Pancreas (tissue), 10 donors: Measurements from ENCODE around the gene RGMA. TPM values are rescaled to one million over a fixed set of nuclear protein-coding genes. Genes with fewer than 3 reads are reported as not detected.
A peak's percentile ranks its signal among the peaks of the same experiment; 100 is the strongest.

ENCODE experiments used
- ATAC-seq, 4 donors: fragments of 200-7000 bp; cut with Tn5 transposase; one replicate each; pipeline versions ENCODE4 v1.8.0 to v1.9.1; 2020; ENCODE audit warnings: mild to moderate bottlenecking in 4 of 4, moderate library complexity in 4 of 4
- DNase-seq, 6 donors: peaks; one replicate each; pipeline ENCODE4 v3.0.0-alpha.2; 2020
- FAIRE-seq: peaks from 2 replicates; lab custom pipeline; 2012; peaks lifted over from hg19 to GRCh38; lab: Jason Lieb, UNC
- H3K27ac ChIP-seq, 4 donors: fragments of 200-600 bp; sonication (generic); 1 replicate in 3 of 4; 2 replicates in 1 of 4; pipeline versions ENCODE4 v1.5.0 to v1.8.0; 2020
- H3K27me3 ChIP-seq, 4 donors: fragments of 200-600 bp; one replicate each; pipeline ENCODE4 v1.8.0; 2021
- H3K36me3 ChIP-seq, 3 donors: fragments of 200-600 bp; sonication (generic) in 1 of 3; one replicate each; pipeline versions ENCODE4 v1.5.0 to v1.8.0; 2020 to 2021
- H3K4me1 ChIP-seq, 3 donors: fragments of 200-600 bp; one replicate each; pipeline ENCODE4 v1.8.0; 2021
- H3K4me3 ChIP-seq, 4 donors: fragments of 200-600 bp; sonication (generic) in 2 of 4; one replicate each; pipeline versions ENCODE4 v1.5.0 to v1.8.0; 2020 to 2021
- H3K9me3 ChIP-seq, 4 donors: fragments of 200-600 bp; one replicate each; pipeline ENCODE4 v1.8.0; 2021
- WGBS, 2 donors: extraction: QIAGEN DNeasy Blood & Tissue Kit; methylation state at CpG; one replicate each; pipeline ENCODE4 v1.1.7; 2013; 5-methylcytosine and 5-hydroxymethylcytosine counted together
- intact Hi-C, 3 donors: fragments of 100-400 bp; cut with DNase I; formaldehyde crosslinking; loops; one replicate each; pipeline versions ENCODE4 v1.11.1 to v1.14.2; 2022
- polyA plus RNA-seq, 2 donors: library from polyadenylated mRNA; stranded (reverse); fragments of 200-250 nt; gene quantifications; one replicate each; pipeline ENCODE4 v1.2.3, GENCODE V29; 2013
- total RNA-seq, 6 donors: library from RNA; stranded (reverse); fragmentation: NEBNext Ultra II Directional in 4 of 6; extraction: Animal tissue kit (Norgen Biotek cat#: 25700) in 4 of 6; gene quantifications; one replicate each; pipeline versions ENCODE4 v1.2.1 to v1.2.4, GENCODE V29; 2021 to 2023
- TF ChIP-seq, protein P1 (sequence below), 4 donors: fragments of 200-600 bp; sonication (generic) in 3 of 4; IDR thresholded peaks; one replicate each; pipeline versions ENCODE4 v1.5.0 to v1.8.0; 2021; ENCODE audit warnings: antibody characterized with exemption in 4 of 4
- donor health status: healthy with polysubstance abuse.
- donor health status: DM: no; HTN: no; CAD: no; lungs with moderate emphysema.
- donor health status: DM: no; HTN: no; CAD: no.
- donor health status: control.
- donor health status: control.
- donor health status: Bipolar disorder and iron deficiency.
- donor health status: DM: yes; HTN: yes; CAD: no.
- donor health status: DM: no; HTN: no; CAD: no.
- donor health status: DM: no; HTN: no; CAD: no.
- donor health status: DM: yes; HTN: yes; CAD: no.

RGMA gene
- total and polyA plus RNA-seq, 8 donors = 3.7 to 14.3 (median 6.8) TPM

DNA sequence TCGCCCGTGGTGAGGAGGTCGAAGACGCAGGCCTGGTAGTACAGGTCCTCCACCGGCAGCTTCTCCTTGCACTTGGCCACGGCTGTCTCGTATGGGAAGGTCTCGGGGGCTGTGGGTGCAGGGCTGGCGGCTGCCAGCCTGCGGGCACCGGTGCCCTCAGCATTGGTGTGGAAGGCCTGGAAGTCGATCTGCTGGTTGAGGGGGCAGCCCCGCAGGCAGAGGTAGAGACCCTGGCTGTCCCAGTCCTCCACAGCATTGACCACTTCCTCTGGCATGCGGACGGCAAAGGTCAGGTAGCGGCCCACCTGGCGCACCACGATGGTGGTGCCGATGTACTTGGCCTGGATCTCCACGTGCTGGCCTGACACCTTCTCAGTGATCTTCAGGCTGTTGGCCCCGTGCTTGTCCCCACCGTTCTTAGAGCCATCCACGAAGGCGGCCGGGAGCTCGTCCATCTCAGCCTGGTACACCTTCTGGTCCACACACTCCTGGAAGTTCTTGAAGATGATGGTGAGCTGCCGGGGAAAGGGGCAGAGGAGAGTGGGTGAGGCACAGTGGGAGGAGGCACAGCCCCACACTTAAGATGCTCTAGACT is 43.7 kb downstream of the RGMA start:
- WGBS, 2 donors = 95 to 96% methylated on average over 22 to 27 of the region's 27 CpGs
- Histone ChIP-seq H3K4me3 (no peak overlapping the region), H3K9me3 (no peaks in the 10 kb centered on the region), H3K27ac (no peak overlapping the region), H3K27me3 (no peaks in the 10 kb centered on the region), H3K4me1 (no peaks in the 10 kb centered on the region), H3K36me3 (peaks cover 0 to 6% (median 0%) of the 10 kb centered on the region in 3 donors)
- DNase-seq (peak in 1 of 6 donors; percentile 55), FAIRE-seq (no peak), ATAC-seq (no peak)
- intact Hi-C loops = no loop called here
- TF ChIP-seq, protein P1, sequence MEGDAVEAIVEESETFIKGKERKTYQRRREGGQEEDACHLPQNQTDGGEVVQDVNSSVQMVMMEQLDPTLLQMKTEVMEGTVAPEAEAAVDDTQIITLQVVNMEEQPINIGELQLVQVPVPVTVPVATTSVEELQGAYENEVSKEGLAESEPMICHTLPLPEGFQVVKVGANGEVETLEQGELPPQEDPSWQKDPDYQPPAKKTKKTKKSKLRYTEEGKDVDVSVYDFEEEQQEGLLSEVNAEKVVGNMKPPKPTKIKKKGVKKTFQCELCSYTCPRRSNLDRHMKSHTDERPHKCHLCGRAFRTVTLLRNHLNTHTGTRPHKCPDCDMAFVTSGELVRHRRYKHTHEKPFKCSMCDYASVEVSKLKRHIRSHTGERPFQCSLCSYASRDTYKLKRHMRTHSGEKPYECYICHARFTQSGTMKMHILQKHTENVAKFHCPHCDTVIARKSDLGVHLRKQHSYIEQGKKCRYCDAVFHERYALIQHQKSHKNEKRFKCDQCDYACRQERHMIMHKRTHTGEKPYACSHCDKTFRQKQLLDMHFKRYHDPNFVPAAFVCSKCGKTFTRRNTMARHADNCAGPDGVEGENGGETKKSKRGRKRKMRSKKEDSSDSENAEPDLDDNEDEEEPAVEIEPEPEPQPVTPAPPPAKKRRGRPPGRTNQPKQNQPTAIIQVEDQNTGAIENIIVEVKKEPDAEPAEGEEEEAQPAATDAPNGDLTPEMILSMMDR (IDR thresholded peaks at IDR 0.05) = no peak

DNA sequence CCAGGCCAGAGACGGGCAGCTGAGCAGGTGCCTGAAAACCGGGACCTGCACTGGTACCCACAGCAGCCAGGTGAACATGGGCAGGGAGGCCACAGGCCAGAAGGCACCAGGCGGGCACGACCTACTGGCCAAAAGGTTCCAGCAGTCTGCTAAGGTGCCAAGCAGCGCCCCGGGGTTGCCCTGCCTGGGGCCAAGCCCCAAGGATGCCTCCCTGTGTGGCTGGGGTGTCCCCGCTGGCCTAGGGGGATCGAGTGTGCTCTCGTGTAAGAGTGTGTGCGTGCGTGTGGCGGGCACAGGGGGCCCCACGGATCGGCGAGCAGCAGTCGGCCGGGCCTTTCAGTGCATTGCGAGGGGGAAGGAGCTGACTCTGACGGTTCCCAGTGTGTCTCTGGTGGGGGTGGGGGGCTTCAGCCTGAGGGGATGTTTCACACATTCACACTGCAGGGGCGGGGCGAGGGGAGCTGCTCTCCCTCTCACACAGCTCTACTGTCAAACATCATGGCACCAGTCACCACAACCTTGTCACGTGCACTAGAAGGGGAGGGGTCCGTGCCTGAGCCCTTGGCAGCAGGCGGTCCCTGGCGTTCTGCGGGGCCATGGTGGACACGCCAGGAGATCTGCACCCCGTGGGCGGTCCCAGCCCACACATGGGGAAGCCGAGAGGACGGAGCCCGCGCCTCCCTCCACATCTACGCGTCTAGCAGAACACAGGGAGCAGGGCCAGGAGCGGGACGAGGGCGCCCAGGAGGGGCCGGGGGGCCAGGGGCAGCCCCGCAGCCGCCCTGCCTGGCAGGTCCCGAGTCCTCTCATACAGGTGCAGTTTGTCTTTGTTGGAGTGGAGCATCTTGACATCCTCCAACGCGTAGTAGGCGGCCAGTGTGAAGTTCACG is 44.5 kb downstream of the RGMA start:
- Histone ChIP-seq H3K4me3 (no peak overlapping the region), H3K27me3 (no peaks in the 10 kb centered on the region), H3K4me1 (no peaks in the 10 kb centered on the region), H3K27ac (no peak overlapping the region), H3K9me3 (no peaks in the 10 kb centered on the region), H3K36me3 (peaks cover 0 to 6% (median 0%) of the 10 kb centered on the region in 3 donors)
- DNase-seq (peak in 1 of 6 donors; percentile 63), FAIRE-seq (no peak), ATAC-seq (no peak)
- intact Hi-C loops = no loop called here
- WGBS, 2 donors = 89 to 90% methylated on average over 39 to 46 of the region's 46 CpGs
- TF ChIP-seq, protein P1 (IDR thresholded peaks at IDR 0.05) = no peak

DNA sequence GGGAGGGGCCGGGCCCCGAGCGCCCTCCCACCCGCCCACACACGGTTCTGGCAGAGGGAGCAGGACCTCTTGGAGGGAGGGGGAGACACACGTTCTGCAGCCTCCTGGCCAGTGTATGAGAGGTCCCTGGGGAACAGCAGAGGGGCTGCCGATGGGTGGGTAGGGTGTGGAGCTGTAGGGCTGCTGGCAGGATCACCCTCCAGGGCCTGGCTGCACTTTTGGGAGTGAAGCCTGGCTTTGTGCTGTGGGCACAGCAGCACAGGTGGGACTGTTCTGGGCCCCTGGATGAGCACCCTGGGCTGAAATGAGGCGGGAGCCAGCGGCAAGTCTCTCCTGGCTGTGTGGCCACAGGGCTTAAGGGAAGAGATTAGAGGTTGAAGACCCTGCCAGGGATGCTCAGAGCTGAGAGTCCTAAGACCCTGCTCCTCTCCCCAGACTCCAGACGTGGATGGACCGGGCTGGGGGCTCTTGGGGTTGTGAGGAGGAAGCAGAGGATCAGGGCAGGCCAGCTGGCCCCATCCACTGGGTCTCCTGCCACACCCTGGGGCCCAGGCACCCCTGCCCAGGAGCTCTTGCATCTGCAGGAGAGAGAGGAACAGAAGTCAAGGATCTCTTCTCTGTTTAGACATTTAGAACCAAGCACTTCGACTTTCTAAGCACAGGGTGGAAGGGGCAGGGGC is 45.2 kb downstream of the RGMA start:
- H3K4me1 ChIP-seq = no peaks in the 10 kb centered on the region
- WGBS, 2 donors = 63 to 77% methylated on average over 12 of the region's 12 CpGs
- H3K27ac ChIP-seq = no peak overlapping the region
- DNase-seq = peak in 2 of 6 donors; percentile 35 to 43
- no peak for FAIRE-seq
- TF ChIP-seq, protein P1 (IDR thresholded peaks at IDR 0.05) = no peak
- ATAC-seq = no peak
- H3K9me3 ChIP-seq = no peaks in the 10 kb centered on the region
- intact Hi-C loops = no loop called here
- no peaks in the 10 kb centered on the region for H3K27me3 ChIP-seq
- no peak overlapping the region for H3K4me3 ChIP-seq
- peaks cover 0 to 6% (median 0%) of the 10 kb centered on the region in 3 donors for H3K36me3 ChIP-seq

DNA sequence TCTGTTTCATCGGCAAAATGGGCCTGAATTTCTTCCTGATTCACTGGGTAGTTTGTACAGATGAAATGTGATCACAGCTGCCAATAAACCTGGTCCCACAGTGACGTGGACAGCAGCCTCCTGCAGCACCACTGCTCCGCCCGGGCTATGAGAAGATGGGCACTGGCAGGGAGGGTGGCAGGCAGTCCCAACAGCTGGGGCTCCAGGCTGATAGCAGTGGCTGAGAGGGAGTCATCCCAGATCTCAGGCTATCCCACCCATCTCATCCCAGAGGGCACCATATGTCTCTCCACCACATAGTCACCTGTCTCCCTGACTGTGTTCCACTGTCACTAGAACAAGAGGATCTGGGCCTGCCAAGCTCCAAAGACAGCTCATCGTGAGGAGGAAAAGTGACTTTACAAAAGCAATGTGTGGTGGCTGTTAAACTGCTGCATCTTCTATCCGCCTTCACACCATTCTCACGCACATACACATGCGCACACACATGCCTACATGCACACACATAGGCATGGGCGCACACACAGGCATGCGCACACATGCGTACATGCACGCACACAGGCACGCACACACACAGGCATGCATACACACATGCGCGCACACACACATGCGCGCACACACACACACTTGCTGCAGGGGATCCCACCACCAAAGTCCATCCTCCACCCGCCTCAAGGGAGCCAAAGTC is 46.2 kb downstream of the RGMA start:
- H3K4me1 ChIP-seq = no peaks in the 10 kb centered on the region
- H3K27ac ChIP-seq = no peak overlapping the region
- peak in 2 of 6 donors; percentile 20 for DNase-seq
- FAIRE-seq = no peak
- TF ChIP-seq, protein P1 (IDR thresholded peaks at IDR 0.05) = no peak
- ATAC-seq = no peak
- intact Hi-C loops = no loop called here
- peaks cover 0 to 6% (median 0%) of the 10 kb centered on the region in 3 donors for H3K36me3 ChIP-seq
- no peaks in the 10 kb centered on the region for H3K27me3 ChIP-seq
- no peaks in the 10 kb centered on the region for H3K9me3 ChIP-seq
- WGBS, 2 donors = 87 to 92% methylated on average over 18 of the region's 18 CpGs
- H3K4me3 ChIP-seq = no peak overlapping the region
